GM21526 (cell line): ENCODE results near the gene SELENOM.

ENCODE experiments used
- ATAC-seq: cut with Tn5 transposase; IDR thresholded peaks from one replicate; pipeline ENCODE4 v1.9.1; 2021; ENCODE audit warnings: moderate library complexity; ENCODE audit not compliant: unreplicated experiment, low FRiP score

Gene SELENOM

GRCh38 chr22:31093086-31093850 is 14.1 kb downstream of the SELENOM start:
- no peak for ATAC-seq

GRCh38 chr22:31092161-31092560 is 15.2 kb downstream of the SELENOM start:
- ATAC-seq, result no peak

- no peak for ATAC-seq
Observed at GRCh38 chr22:31091106-31091975, 16.0 kb downstream of the SELENOM start.

GRCh38 chr22:31090217-31091085 is 16.9 kb downstream of the SELENOM start:
- ATAC-seq, result no peak

GRCh38 chr22:31089160-31090100 is 17.9 kb downstream of the SELENOM start:
- ATAC-seq, result no peak

- no peak for ATAC-seq
Observed at GRCh38 chr22:31088233-31088986, 19.0 kb downstream of the SELENOM start.

GRCh38 chr22:31087744-31088215 is 19.6 kb downstream of the SELENOM start:
- no peak for ATAC-seq

- ATAC-seq, result no peak
Observed at GRCh38 chr22:31086703-31087330, 20.6 kb downstream of the SELENOM start.

- ATAC-seq, result no peak
Observed at GRCh38 chr22:31085928-31086327, 21.4 kb downstream of the SELENOM start.

- ATAC-seq, result no peak
Observed at GRCh38 chr22:31085493-31085824, 21.9 kb downstream of the SELENOM start.

- peak; percentile 44 for ATAC-seq
Observed at GRCh38 chr22:31084811-31085492, 22.4 kb downstream of the SELENOM start.

GRCh38 chr22:31083923-31084810 is 23.2 kb downstream of the SELENOM start:
- ATAC-seq, result no peak

GRCh38 chr22:31083377-31083768 is 24.0 kb downstream of the SELENOM start:
- ATAC-seq, result no peak

GRCh38 chr22:31082606-31083376 is 24.6 kb downstream of the SELENOM start:
- ATAC-seq, result no peak

GRCh38 chr22:31081963-31082605 is 25.3 kb downstream of the SELENOM start:
- ATAC-seq, result no peak
